ENCODE data around the gene HSPA4.

HSPA4 gene

DNA sequence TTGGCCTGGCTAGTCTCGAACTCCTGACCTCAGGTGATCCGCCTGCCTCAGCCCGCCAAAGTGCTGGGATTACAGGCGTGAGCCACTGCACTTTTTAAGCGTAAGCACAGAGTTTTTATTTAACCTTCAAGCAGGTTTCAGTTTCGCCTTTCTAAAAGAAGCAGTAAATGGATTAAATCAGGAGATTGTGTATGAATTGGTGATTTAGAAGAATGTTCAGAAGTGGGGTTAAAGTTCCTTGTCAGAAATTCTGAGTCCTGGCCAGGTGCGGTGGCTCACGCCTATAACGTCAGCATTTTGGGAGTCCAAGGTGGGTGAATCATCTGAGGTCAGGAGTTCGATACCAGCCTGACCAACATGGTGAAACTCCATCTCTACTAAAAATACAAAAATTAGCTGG is 12.2 kb downstream of the HSPA4 start:
- TF ChIP-seq, protein P1, sequence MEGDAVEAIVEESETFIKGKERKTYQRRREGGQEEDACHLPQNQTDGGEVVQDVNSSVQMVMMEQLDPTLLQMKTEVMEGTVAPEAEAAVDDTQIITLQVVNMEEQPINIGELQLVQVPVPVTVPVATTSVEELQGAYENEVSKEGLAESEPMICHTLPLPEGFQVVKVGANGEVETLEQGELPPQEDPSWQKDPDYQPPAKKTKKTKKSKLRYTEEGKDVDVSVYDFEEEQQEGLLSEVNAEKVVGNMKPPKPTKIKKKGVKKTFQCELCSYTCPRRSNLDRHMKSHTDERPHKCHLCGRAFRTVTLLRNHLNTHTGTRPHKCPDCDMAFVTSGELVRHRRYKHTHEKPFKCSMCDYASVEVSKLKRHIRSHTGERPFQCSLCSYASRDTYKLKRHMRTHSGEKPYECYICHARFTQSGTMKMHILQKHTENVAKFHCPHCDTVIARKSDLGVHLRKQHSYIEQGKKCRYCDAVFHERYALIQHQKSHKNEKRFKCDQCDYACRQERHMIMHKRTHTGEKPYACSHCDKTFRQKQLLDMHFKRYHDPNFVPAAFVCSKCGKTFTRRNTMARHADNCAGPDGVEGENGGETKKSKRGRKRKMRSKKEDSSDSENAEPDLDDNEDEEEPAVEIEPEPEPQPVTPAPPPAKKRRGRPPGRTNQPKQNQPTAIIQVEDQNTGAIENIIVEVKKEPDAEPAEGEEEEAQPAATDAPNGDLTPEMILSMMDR (IDR thresholded peaks at IDR 0.05; ENCODE audit: insufficient read depth, missing control alignments), result no peak
- FAIRE-seq (no peak), DNase-seq (ENCODE audit: insufficient read length, low spot score) (no peak)

DNA sequence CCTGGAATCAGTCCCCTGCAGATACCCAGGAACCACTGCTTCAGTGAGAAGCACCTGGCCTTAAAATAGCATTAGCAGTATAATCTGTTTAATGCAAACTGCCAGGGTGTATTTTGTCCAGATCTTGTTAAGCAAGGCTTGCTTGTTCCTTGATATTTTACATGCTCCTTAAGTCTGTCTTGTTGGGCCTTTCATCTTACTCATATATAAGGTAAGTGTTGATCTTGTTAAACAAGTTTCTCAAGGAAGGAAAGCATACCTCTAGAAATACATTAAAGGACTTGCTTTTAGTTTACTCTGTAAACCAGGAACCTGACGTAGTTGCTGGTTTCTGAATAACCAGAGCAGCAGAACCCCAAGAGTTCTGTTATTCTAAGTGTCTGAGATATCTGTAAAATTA is 13.7 kb downstream of the HSPA4 start:
- no peak for DNase-seq (ENCODE audit: insufficient read length, low spot score)
- TF ChIP-seq, protein P1 (IDR thresholded peaks at IDR 0.05; ENCODE audit: insufficient read depth, missing control alignments), result no peak
- peak; percentile 60 for FAIRE-seq

DNA sequence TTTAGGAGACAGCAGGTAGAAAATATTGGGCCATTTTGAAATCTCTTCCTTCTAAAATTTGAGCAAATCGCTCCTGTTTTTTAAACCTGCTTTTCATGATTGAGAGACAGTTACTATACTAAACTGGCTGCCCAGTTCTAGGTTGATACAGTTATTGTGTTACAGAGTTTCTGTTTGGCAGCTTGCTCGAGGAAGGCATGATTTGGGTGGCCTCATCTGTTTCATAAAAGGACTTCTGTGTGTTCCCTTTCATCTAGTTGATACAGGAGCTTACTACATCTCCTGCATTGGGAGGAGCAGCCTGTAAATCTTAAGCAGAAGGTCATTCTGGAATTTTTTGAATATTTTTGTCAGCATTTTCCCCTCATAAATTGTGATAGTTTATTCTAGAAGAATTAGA is 14.2 kb downstream of the HSPA4 start:
- FAIRE-seq, result no peak

DNA sequence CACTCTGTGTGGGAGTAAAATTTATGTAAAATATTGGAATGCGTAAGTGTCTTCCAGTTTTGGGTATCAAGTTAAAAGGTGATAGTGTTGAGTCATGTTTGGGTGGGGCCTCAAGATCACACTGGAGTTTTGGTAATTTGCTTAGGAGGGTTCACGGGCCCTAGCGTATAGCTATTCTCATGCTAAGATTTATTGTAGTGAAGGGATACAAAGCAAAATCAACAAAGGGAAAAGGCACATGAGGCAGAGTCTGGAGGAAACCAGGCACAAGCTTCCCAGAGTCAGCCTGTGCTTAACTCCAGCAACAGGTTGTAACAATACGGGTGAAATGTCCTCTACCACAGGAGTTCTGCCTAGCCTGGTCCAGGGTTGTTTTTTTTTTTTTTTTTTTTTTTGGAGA is 20.2 kb downstream of the HSPA4 start:
- TF ChIP-seq, protein P1 (IDR thresholded peaks at IDR 0.05; ENCODE audit: insufficient read depth, missing control alignments), result no peak
- FAIRE-seq (no peak), DNase-seq (ENCODE audit: insufficient read length, low spot score) (no peak)

More for the DNA sequence above, 14.2 kb downstream of the HSPA4 start:
- no peak for DNase-seq (ENCODE audit: insufficient read length, low spot score)
- TF ChIP-seq, protein P1 (IDR thresholded peaks at IDR 0.05; ENCODE audit: insufficient read depth, missing control alignments), result no peak

DNA sequence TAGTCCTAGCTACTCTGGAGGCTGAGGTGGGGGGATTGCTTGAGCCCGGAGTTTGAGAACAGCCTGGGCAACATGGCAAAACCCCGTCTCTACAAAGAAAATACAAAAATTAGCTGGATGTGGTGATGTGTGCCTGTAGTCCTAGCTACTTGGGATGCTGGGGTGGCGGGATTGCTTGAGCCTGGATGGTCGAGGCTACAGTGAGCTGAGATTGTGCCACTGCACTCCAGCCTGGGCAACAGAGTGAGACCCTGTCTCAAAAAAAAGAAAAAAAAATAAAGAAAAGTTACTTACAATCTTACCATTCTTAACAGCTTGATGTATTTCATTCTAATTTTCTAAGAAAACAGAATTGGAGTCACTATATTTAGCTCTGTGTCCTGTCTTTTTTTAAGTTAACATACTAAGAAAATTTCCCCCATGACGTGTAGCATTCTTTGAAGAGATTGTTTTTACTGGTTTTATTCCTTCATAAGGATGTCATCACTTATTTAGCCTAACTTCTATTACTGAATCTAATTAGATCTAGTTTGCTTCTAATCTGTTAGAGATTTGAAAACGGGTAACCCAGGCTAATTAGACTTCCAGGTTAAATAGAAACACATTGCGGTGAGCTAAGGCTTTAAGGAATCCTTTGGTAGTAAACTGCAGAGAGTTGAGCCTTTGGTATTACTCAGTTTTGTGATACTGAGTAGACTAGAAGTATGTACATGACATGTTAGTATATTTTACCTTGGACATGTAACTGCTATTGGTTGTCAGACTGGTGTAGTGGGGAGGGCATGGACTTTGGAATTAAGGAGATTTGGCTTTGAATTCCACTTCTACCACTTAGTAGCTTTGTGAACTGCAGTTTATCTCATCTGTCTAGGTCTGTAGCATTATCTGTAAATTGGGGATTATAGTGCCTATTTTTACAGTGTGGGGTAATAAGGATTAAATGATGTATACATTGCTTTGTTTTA is 24.0 kb downstream of the HSPA4 start:
- DNase-seq (ENCODE audit: insufficient read length, low spot score), result no peak
- TF ChIP-seq, protein P1 (IDR thresholded peaks at IDR 0.05; ENCODE audit: insufficient read depth, missing control alignments), result no peak
- peak; percentile 96 for FAIRE-seq

DNA sequence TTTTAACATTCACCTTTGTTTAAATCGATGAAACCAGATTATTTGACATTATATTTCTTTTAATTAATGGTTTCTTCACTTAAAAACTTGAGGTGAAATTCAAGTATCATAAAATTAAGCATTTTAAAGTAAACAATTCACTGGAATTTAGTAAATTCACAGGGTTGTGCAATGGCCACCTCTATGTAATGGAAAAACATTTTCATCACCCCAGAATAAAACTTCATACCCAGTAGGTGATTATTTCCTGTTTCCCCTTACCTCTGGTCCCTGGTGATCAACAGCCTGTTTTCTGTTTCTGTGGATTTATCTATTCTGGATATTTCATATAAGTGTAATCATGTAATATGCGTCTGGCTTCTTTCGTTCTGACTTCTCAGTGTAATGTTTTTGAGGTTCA is 27.2 kb downstream of the HSPA4 start:
- DNase-seq (ENCODE audit: insufficient read length, low spot score) (no peak), FAIRE-seq (peak; percentile 25)
- TF ChIP-seq, protein P1 (IDR thresholded peaks at IDR 0.05; ENCODE audit: insufficient read depth, missing control alignments), result no peak

DNA sequence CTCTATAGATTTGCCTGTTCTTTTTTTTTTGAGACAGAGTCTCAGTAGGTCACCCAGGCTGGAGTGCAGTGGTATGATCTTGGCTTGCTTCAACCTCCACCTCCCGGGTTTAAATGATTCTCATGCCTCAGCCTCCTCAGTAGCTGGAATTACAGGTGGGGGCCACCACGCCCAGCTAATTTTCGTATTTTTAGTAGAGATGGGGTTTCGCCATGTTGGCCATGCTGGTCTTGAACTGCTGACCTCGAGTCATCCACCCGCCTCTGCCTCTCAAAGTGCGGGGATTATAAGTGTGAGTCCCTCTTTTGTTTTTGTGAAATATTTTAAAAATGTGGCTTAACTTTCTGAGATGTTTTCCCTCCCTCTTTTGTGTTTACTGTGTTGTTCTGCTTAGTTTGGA is 29.2 kb downstream of the HSPA4 start:
- FAIRE-seq, result no peak
- TF ChIP-seq, protein P1 (IDR thresholded peaks at IDR 0.05; ENCODE audit: insufficient read depth, missing control alignments), result no peak

More for the DNA sequence above, 29.2 kb downstream of the HSPA4 start:
- DNase-seq (ENCODE audit: insufficient read length, low spot score), result no peak

Data from D721Med (cell line).